ENCODE results near the gene TNFRSF19.
"Not testable (repeated sequence)": the region's sequence is repeated elsewhere in the genome, so short reads cannot be mapped to it uniquely, and the experiment has no call there.

Gene TNFRSF19

DNA sequence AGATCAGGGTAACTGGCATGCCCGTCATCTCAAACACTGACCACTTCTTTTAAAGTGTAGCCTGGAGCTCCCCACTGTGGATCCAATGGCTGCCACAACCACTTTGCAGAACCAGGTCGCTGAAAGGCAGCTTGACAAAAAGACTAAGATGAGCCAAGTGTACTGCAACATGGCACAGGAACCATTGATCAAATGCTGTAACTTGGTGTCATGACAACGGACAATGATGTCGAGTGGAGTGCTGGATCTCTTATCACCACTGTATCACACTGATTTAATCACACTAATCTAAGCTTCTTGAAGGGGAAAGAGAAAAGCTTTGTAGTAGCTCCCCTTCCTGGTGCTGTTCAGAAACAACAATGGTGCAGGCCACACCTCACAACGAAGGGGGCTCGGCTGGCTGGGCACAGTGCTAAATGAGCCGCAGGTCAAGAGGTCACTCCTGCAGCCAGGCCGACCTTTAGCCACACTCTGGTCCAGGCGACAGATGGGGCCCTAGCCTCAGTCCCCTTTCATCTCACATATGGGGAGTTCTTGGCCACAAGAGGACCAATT is 2.2 kb upstream of the TNFRSF19 start:
- DNase-seq: no peak

DNA sequence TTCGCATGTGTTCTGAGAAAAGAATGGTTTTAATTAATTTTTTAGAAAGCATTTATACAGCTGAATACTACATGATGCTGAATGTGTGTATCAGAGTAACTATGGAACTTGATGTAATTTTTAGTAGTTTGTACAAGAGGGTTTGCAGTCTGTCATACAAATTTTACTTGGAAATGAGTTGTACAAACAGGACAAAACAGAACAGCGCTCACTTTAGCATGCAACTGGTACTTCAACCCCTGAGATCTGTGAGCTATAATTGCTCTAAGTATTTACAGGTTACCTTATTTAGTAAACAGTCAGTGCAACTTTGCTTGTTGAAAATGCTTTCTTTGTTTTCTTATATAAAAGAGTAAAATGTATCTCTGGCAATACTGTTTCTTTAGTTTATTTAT is 706 bp downstream of the TNFRSF19 start:
- no peak for DNase-seq

- no peak for DNase-seq
Observed at GRCh38 chr13:23571431-23571830, 1.2 kb downstream of the TNFRSF19 start.

- no peak for DNase-seq
Observed at GRCh38 chr13:23572836-23573235, 2.6 kb downstream of the TNFRSF19 start.

DNA sequence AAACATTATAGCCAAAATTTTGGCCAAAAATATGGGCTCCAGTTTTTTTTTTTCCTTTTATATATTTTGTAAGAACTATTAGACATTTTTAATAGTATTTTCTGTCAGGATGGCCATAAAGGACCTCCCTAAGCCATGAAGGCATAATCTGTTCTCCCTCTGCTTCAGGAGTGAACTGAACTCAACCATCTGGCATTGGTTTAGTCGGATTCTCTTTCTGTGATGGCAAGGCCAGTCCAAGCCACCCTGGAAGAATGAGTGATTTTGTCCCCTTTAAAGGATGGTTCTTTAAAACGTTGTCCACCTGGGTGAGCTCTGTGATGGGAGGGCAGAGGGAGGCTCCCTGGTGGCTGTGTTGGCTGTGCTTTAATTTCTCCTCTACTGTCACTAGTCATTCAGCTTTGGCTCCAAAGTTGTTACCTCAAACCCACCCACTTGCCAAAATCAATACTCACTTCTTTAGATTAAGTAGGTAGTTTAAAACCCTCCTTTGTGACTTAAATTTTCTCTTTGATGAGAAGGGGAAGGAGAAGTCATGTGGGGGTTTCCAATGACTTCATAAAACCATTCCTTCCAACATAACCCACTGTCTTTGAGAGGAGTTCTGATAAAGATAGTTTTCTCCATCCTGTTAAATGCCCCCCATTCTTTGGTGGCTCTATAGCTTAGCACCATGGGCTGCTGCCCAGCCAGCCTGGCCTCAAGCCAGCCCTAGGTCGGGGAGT is 4.4 kb downstream of the TNFRSF19 start:
- DNase-seq: no peak

DNA sequence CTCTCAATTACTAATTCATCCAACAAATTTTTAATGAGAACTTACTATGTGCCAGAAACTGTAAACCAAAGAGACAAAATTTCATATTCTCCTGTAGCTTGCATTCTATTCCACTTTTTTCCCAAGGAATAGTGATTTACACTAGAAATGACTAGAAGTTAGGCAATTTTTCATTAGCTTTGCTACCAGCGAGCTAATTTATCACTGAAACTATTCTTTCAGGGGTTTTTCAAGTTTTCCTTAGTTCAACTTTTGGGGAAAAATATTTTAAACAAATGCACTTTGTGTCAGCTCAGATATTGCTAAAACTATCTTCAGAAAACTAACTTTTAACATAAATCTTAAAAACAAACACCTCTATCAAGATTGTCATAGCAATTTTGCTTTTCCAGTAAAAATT is 5.4 kb downstream of the TNFRSF19 start:
- DNase-seq: no peak

DNA sequence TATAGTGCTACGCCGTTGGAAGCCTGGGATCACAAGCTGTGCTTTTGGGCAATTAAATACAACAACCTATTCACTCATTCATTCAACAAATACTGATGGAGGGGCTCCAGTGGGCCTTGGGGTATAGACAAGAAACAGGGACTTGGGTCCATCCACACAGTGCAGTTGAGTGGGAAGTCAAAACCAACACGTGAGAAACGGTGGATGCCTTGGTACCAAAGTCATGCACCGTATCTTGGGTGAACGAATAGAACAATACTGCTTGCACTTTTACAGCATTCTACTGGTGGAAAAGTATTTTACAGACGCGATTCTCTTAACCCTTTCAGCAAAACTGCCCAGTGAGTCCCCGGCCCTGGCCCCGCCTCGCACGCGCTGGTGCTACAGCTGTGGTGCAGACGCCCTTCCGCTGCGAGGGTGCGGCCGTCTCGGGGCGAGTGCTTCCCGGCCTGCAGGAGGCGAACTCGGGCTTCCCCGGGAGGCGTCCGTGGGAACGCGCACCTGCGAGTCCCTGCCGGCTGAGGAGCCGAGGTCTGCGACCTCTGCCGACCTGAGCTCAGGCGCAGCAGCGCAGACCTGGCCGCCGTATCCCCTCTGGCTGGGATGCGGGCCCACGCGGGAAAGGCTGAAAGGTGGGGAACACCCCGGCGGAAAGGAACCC is 8.3 kb downstream of the TNFRSF19 start:
- DNase-seq: peak in 19 of 56 donors; percentile 18 to 65 (median 31)

GRCh38 chr13:23579072-23579895 is 9.1 kb downstream of the TNFRSF19 start:
- peak in 50 of 56 donors; percentile 17 to 83 (median 65) for DNase-seq

DNA sequence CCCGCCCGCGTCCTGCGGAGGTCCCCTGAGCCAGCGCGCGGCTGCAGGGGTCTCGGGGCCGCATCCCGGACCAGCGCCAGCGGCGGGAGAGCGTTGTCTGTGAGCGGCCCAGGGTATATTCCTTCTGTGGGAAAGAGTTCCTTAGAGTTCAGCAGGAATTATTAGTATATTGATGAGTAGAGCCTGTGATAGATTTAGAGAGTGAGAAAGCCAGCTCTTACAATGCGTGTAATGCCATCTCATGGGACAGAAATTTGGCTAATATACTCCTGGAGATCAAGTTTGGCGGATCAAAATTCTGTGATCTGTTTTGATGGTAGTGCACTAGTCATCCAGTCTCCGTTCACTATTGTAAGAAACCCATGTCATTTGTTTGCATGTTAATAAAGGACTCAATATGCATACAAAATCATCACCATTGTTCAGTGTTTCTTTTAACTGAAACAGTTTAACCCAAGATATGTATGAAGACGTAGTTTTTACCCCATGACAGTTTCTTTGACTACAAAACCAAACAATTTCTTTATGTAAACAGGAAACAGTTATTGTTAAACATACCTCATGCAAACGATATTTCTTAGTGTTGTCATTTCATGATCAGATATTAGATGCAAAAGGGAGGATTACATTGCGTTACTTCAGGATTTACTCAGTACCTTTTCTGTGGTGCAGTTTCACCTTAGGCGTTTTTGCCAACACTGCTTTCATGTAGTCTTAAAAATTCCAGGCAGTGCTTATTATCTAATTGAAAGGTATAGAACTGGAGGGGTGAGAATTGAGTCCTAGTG is 9.9 kb downstream of the TNFRSF19 start:
- DNase-seq: no peak

- DNase-seq: no peak
Observed at GRCh38 chr13:23580684-23581060, 10.5 kb downstream of the TNFRSF19 start.

DNA sequence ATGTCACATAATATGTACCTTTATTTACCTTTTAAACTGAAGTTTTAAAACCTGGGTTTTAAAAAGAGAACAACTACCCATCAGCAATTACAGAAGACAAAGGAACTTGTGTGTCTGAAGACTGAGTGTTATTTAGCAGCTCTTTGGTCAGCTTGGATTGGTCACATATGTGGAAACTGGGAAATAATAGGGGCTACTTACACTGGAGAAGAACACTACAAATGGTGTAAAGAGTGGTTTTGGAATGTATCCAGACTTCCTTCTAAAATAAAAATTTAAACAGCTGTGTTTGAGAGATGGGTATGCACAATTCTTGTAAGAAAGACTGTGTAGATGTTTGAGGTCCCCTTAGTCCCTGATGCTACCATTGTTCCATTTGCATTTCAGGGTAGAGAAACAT is 13.3 kb downstream of the TNFRSF19 start:
- DNase-seq: no peak

DNA sequence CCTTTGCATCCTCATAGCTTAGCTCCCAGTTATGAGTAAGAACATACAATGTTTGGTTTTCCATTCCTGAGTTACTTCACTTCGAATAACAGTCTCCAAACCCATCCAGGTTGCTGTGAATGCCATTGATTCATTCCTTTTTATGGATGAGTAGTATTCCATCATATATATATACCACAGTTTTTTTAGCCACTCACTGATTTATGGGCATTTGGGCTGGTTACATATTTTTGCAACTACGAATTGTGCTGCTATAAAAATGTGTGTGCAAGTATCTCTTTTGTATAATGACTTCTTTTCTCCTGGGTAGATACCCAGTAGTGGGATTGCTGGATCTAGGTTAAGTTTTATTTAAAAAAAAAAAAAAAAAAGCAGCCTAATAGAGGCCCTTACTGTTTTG is 14.1 kb downstream of the TNFRSF19 start:
- no peak for DNase-seq

GRCh38 chr13:23586336-23586735 is 16.1 kb downstream of the TNFRSF19 start:
- DNase-seq: no peak

GRCh38 chr13:23588666-23589065 is 18.5 kb downstream of the TNFRSF19 start:
- no peak for DNase-seq

DNA sequence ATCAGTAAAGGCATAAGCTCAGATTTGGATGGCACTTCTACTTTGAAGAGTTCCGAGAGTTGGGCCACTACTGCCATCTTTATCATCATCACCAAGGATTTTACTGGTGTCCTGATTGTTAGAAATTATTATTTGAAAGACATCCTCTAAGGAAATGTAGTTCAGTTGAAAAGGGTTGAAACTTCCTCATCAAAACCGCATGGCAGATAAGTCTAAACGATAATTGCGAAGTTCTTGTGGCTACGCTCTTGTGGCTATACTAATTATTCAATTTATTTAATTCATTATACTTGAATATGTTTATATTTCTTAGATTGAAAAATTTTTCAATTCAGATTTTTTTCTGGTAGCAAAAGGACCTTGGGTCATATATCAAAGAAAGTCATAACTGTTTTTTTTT is 22.4 kb downstream of the TNFRSF19 start:
- no peak for DNase-seq

DNA sequence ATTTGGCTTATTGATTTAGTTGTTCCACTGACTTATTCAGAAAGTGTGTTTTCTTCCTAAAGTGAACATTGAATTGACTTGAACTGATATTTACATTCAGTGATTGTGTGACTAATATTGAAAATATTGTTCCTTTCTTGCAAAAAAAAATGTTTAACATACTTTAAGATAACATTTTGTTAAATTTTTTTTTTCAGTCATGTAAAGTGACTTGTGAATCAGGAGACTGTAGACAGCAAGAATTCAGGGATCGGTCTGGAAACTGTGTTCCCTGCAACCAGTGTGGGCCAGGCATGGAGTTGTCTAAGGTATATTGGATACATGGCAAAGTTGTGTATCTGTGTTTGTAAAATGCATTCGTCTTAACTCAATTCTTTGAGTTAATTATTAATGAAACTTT is 22.9 kb downstream of the TNFRSF19 start:
- DNase-seq: no peak

GRCh38 chr13:23594290-23594689 is 24.1 kb downstream of the TNFRSF19 start:
- DNase-seq: not testable (repeated sequence)

DNA sequence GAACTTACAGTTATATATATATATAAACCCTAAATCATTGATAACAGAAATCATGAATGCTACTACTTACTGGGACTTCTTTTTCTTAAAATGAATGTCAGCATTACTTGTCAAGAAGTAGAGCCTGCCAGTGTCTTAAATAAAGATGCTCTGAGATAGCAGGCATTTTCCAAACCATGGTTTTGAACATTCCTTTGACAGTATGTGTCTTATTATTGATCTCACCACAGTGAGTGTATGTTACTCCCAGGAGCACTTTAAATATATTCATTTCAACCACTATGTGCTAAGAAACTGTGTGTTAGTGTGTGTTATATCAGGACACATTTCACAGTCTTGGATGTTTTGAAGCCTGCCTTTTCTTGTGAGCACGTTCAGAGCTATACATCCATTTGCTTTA is 28.2 kb downstream of the TNFRSF19 start:
- no peak for DNase-seq

- no peak for DNase-seq
Observed at GRCh38 chr13:23599083-23599925, 29.1 kb downstream of the TNFRSF19 start.

DNA sequence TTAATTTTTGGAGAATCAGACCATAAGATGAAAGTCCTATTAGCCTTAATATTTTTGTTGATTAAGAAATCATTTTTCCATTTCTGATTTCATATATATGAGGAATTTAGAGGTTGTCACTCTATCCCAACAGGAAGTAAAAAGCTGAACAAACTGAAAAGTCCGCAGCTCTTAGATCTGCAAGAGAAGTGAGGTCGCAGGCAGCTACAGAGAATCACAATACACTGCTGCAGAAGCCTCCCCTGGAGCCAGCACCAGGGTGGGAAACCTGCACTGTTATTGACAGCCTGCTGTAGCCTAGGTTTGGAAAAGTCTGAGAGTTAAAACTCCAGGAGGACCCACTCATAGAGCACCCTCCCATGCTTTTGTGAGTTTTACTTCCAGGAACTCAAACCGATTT is 29.9 kb downstream of the TNFRSF19 start:
- no peak for DNase-seq
